ENCODE data around the gene MATN3. TPM values are rescaled to one million over a fixed set of nuclear protein-coding genes. Genes with fewer than 3 reads are reported as not detected.

Gene MATN3, protein sequence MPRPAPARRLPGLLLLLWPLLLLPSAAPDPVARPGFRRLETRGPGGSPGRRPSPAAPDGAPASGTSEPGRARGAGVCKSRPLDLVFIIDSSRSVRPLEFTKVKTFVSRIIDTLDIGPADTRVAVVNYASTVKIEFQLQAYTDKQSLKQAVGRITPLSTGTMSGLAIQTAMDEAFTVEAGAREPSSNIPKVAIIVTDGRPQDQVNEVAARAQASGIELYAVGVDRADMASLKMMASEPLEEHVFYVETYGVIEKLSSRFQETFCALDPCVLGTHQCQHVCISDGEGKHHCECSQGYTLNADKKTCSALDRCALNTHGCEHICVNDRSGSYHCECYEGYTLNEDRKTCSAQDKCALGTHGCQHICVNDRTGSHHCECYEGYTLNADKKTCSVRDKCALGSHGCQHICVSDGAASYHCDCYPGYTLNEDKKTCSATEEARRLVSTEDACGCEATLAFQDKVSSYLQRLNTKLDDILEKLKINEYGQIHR
- 1 to 10 TPM in 2 of 5 donors, under 1 TPM in 1, not detected in 2; 0.58 to 7.0 (median 1.2) TPM for total RNA-seq
- polyA plus RNA-seq = under 1 TPM in 2 of 3 donors, not detected in 1; 0.53 to 0.87 TPM
- long read RNA-seq, donor 1 = 0 reads
- long read RNA-seq, donor 2, partial matches to known transcripts = 0 of 2 reads
- long read RNA-seq, donor 2, other reads (novel, unspliced or antisense) = 0 of 2 reads
- long read RNA-seq, donor 3 = 0 reads
- long read RNA-seq, donor 4 = 0 reads
- long read RNA-seq, donor 5, partial matches to known transcripts = 0 of 1 reads
- long read RNA-seq, donor 5, other reads (novel, unspliced or antisense) = 0 of 1 reads
- long read RNA-seq, donor 6 = 0 reads
- long read RNA-seq, donor 7, partial matches to known transcripts = 0 of 1 reads
- long read RNA-seq, donor 7, other reads (novel, unspliced or antisense) = 0 of 1 reads
- long read RNA-seq, donor 8, partial matches to known transcripts = 0 of 1 reads
- long read RNA-seq, donor 8, other reads (novel, unspliced or antisense) = 0 of 1 reads
- long read RNA-seq, donor 9, partial matches to known transcripts = 0 of 1 reads
- long read RNA-seq, donor 9, other reads (novel, unspliced or antisense) = 0 of 1 reads
- long read RNA-seq, donor 10 = 0 reads

DNA sequence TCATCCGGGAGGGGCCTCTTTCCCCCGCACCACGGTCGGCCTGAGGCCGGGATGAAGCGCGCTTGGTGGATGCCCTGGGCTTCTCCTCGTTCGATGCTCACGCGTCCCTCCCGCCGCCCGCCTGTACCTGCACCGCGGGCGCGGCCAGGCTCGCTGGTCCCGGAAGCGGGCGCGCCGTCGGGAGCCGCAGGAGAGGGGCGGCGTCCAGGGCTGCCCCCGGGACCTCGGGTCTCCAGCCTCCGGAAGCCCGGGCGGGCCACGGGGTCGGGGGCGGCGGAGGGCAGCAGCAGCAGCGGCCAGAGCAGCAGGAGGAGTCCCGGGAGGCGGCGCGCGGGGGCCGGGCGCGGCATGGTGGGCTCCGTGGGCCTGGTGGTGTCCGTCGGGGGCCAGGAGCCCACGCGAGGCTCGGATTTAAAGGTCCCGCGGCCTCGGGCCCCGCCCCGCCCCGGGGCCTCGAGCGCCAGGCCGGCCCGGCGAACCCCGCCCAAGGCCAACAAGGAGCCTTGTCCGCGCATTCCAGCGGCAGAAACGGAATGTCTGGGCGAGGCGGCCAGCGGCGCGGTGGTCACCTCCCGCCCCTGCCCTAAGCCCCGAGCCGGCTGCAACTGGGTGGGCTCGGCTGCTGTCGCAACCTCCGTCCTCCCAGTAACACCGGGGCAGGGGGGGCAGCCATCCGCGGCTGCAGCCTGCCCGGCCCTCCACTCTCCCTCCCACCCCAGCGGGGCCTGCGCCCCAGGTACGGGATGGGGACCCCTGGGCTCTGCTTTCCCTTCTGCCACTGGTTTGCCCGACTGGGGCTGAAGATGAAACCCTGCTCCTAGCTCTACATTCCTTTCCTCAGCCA, at the start of gene MATN3:
TSS of gene MATN3 (minus strand) at position 387 of the 844 bp plus-strand sequence. CDS start at position 350, 37 bp downstream.
- intact Hi-C loops (cut with DNase I; ENCODE audit: low total_unique reads) = loop anchor here (5.0 kb wide), 1 partner anchor 80 kb away; no protein-coding TSS in a partner anchor
- H3K27ac ChIP-seq = peak within 1 kb of the TSS in 4 of 5 donors; percentile 53 to 69 (median 58)
- H3K9me3 ChIP-seq = no peaks in the 10 kb centered on the region
- peak within 1 kb of the TSS; percentile 54 to 65 (median 62) for H3K4me3 ChIP-seq
- TF ChIP-seq CTCF (IDR thresholded peaks at IDR 0.05) (no peak), POLR2AphosphoS5 (IDR thresholded peaks at IDR 0.05) (peak in 1 of 3 donors; percentile 12)
- peaks cover 0 to 19% (median 17%) of the 10 kb centered on the region in 4 donors for H3K4me1 ChIP-seq
- H3K27me3 ChIP-seq = peaks cover 0 to 28% (median 8%) of the 10 kb centered on the region in 3 donors
- DNase-seq = peak; percentile 63 to 87
- no peaks in the 10 kb centered on the region for H3K36me3 ChIP-seq
- 0 to 2% (median 1%) methylated on average over 35 to 87 of the region's 87 CpGs for WGBS, 5 donors

DNA sequence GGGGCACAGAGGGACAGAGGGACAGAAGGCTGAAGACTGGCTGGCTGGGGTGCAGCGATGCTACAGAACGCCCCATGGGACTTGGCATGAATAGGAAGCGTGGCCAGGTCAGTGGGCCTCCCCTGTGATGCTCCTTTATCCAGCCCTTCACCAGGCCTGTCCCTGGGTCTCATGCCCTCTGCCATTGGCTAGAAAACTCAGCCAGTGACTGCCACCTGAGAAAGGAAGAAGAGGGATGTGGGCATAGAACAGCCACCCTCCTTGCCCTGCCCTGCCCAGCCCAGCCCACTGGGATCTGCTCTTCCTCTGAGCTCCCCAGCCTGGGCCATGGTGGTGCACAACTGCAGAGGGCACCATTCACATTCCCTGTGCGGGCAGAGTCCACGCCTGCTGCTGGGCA, 49.5 kb upstream of the MATN3 start:
- peak overlapping the region in 2 of 5 donors; percentile 59 to 71 for H3K27ac ChIP-seq
- intact Hi-C loops (cut with DNase I; ENCODE audit: low total_unique reads) = no loop called here

GRCh38 chr2:20061476-20061875, 49.0 kb upstream of the MATN3 start:
- no peaks in the 10 kb centered on the region for H3K9me3 ChIP-seq
- intact Hi-C loops (cut with DNase I; ENCODE audit: low total_unique reads) = no loop called here
- 64 to 85% (median 81%) methylated on average over 3 of the region's 3 CpGs for WGBS, 5 donors
- peak overlapping the region in 1 of 5 donors; percentile 71 for H3K27ac ChIP-seq
- TF ChIP-seq POLR2A (IDR thresholded peaks at IDR 0.05) (no peak), CTCF (IDR thresholded peaks at IDR 0.05) (no peak), EP300 (IDR thresholded peaks at IDR 0.05) (no peak), POLR2AphosphoS5 (IDR thresholded peaks at IDR 0.05) (no peak)
- no peaks in the 10 kb centered on the region for H3K27me3 ChIP-seq
- peaks cover 0 to 17% (median 7%) of the 10 kb centered on the region in 4 donors for H3K4me1 ChIP-seq
- H3K36me3 ChIP-seq = no peaks in the 10 kb centered on the region
- H3K4me3 ChIP-seq = no peak overlapping the region
- DNase-seq = no peak

More for the DNA sequence above, 49.5 kb upstream of the MATN3 start:
- TF ChIP-seq EP300 (IDR thresholded peaks at IDR 0.05) = no peak
- TF ChIP-seq CTCF (IDR thresholded peaks at IDR 0.05) = no peak
- no peak for TF ChIP-seq POLR2AphosphoS5 (IDR thresholded peaks at IDR 0.05)
- TF ChIP-seq POLR2A (IDR thresholded peaks at IDR 0.05) = no peak
- Histone ChIP-seq H3K36me3 (no peaks in the 10 kb centered on the region), H3K4me1 (peaks cover 0 to 20% (median 8%) of the 10 kb centered on the region in 4 donors), H3K4me3 (no peak overlapping the region), H3K27me3 (no peaks in the 10 kb centered on the region), H3K9me3 (no peaks in the 10 kb centered on the region)
- WGBS, 5 donors = 85 to 98% (median 92%) methylated on average over 5 of the region's 5 CpGs
- DNase-seq = no peak
